GM12891 (cell line): ENCODE results near the gene KCNK17.

Source experiments
- PAX5 ChIP-seq: IDR thresholded peaks from 2 replicates; pipeline ENCODE4 v1.6.1; 2011; ENCODE audit warnings: low read length, moderate library complexity, mild to moderate bottlenecking; ENCODE audit not compliant: insufficient read depth, severe bottlenecking
- POLR2A ChIP-seq: IDR thresholded peaks from 2 replicates; pipeline ENCODE4 v1.6.1; 2011; ENCODE audit warnings: low read depth, low read length, control low read depth
- POLR2AphosphoS5 ChIP-seq: IDR thresholded peaks from 2 replicates; pipeline ENCODE4 v1.6.1; 2011; ENCODE audit warnings: low read depth, low read length, control low read depth
- POU2F2 ChIP-seq: IDR thresholded peaks from 2 replicates; pipeline ENCODE4 v1.6.1; 2011; ENCODE audit warnings: low read depth, mild to moderate bottlenecking, control low read depth, low read length, moderate library complexity
- TAF1 ChIP-seq: IDR thresholded peaks from 2 replicates; pipeline ENCODE4 v1.6.1; 2011; ENCODE audit warnings: low read depth, low read length, control low read depth

DNA sequence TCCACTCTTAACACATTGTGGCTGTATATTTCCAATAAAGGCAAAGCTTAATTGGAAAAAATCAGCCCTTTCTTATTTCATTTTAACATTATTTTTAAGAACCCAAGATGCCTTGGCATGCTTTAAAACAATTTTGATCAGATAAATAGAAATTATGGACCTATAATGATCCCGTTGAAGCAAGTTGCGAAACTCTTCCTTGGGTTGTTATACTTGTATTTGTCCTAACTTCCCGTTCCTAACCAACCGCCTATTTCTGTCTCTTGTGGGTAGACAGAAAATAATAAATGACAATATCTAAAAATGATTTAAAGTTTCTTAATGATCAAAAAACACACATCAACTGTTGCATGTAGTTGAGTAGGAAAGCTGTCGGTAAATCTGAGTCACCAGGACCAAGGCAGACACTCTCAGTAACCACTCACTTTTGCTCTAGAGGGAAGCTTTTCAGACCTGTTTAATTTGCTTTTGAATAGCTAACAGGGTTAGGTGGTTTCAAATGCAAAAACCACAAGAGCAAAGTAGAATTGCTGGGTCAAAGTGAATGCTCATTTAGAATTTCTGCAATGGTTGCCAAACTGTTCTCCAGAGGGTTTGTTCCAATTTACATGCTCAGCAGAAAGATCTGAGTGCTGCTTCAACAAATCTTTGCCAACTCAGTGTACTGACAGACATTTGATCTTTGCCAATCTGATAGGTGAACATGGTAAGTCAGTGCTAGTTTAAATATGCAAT, 50.7 kb downstream of the KCNK17 start:
- TF ChIP-seq TAF1: no peak
- no peak for TF ChIP-seq POLR2AphosphoS5
- TF ChIP-seq POLR2A: no peak
- no peak for TF ChIP-seq PAX5
- TF ChIP-seq POU2F2: no peak
